Endothelial cell of hepatic sinusoid (primary cell): ENCODE measurements around the gene HBA2.
"Not testable (repeated sequence)": the region's sequence is repeated elsewhere in the genome, so short reads cannot be mapped to it uniquely, and the experiment has no call there.

Source experiments
- in situ Hi-C: cut with HindIII; loops from 2 replicates; pipeline ENCODE4 v1.10.0; 2017; ENCODE audit warnings: low sequenced_read_pairs

Gene HBA2

DNA sequence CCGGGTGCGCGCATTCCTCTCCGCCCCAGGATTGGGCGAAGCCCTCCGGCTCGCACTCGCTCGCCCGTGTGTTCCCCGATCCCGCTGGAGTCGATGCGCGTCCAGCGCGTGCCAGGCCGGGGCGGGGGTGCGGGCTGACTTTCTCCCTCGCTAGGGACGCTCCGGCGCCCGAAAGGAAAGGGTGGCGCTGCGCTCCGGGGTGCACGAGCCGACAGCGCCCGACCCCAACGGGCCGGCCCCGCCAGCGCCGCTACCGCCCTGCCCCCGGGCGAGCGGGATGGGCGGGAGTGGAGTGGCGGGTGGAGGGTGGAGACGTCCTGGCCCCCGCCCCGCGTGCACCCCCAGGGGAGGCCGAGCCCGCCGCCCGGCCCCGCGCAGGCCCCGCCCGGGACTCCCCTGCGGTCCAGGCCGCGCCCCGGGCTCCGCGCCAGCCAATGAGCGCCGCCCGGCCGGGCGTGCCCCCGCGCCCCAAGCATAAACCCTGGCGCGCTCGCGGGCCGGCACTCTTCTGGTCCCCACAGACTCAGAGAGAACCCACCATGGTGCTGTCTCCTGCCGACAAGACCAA lies at the start of gene HBA2:
HBA2 (plus strand) TSS at position 503 of the 568 bp plus-strand sequence; CDS start at position 540, 37 bp downstream.
- in situ Hi-C loops, result not testable (repeated sequence)

GRCh38 chr16:123558-124350 lies 48.9 kb upstream of the HBA2 start:
- in situ Hi-C loops, result not testable (repeated sequence)

DNA sequence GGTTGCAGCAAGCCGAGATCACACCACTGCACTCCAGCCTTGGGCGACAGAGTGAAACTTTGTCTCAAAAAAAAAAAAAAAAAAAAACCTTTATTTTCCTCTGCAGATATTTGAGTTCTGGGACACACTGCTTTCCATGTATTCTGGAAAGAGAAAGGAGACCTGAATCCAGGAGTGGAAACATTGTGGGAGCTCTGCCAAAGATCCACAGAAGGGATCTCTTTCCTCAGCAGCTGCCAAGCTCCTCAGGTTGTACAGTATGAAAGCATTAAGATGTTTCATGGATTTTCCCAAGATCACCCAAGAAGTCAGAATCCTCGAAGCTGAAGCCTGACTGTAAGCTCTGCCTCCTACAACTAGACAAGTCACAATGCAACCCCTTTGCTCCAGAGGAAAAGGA lies 47.7 kb upstream of the HBA2 start:
- in situ Hi-C loops, result no loop called here

DNA sequence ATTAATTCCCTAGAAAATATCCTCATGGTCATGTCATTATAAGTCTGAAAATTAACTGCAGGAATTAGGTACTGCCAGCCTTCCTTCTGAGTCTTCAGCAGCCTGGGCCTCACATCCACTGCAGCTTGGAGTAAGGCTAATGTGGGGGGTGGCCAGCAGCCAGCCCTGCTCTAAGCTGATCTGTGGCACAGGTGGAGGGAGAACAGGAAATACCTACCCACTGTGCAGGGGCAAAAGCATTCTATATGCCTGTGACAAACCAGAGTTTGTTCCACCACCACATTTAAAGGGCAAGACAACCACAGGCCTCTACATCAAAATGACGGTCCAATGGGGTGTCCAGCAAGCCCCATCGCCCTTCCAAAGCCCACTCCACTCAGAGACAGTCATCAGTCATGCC lies 43.6 kb upstream of the HBA2 start:
- in situ Hi-C loops, result no loop called here

GRCh38 chr16:130533-131173 lies 42.0 kb upstream of the HBA2 start:
- in situ Hi-C loops, result no loop called here

- in situ Hi-C loops, result no loop called here
Measured at GRCh38 chr16:132120-132519, 40.6 kb upstream of the HBA2 start.

DNA sequence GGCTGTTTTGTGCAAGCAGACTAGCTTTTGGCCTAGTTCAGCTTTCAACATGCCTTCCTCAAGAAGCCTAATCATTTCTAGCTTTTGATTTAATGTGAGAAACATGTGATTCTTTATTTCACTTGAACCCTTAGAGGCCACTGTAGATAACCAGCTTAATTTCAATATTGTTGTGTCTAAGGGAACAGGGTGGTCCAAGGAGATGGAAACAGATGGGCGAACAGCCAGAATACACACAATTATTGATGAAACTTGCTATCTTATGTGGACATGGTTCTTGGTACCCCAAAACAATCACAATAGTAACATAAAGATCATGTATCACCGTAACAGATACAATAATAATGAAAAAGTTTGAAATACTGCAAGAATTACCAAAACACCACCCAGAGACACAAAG lies 39.0 kb upstream of the HBA2 start:
- in situ Hi-C loops, result no loop called here

GRCh38 chr16:138049-138417 lies 34.6 kb upstream of the HBA2 start:
- in situ Hi-C loops, result no loop called here

GRCh38 chr16:140175-140857 lies 32.4 kb upstream of the HBA2 start:
- in situ Hi-C loops, result no loop called here

DNA sequence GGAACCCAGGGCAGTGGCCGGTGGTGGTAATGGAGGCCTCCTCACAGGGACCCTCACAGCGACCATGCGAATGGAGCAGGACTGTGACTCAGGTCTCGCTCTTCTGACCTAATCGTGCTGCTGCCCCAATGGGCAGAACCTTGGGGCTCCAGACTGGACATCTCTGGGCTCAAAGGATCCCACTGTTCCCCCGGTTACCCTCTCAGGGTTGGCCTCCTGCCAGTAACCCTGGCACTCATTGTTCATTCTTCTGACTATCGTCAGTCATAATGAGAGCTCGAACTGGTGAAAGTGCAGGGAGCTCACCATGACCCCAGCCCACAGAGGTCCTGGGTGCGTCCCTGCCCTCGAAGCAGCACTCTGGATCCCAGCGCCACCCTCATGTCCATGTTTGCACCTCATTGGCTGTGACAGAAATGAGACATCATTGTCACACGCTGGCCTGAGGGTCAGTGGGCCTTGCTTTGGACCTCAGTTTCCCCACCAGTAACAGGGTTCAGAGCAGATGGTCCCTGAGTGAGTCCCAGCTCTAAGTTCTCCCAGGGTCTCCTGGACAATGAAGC lies 30.2 kb upstream of the HBA2 start:
- in situ Hi-C loops, result no loop called here

DNA sequence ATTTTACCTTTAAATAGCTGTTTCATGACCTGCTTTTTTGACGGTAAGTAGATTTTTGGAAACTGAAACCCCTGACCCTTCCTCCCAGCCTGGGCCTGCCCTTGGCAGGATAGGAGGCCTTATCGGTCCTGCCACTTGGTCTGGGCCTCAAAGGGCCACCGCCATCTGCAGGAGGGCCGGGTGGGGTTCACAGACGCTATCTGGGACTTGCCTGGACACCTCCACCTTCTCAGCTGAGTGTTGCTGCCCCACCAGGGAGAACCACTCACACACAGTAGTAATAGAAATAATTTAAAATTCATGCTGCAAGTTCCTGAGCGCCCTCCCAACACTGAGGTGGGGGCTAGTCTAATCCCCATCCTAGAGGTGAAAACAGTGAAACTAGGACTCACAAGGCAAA lies 29.6 kb upstream of the HBA2 start:
- in situ Hi-C loops, result no loop called here

- in situ Hi-C loops, result no loop called here
Measured at GRCh38 chr16:143456-143855, 29.2 kb upstream of the HBA2 start.

DNA sequence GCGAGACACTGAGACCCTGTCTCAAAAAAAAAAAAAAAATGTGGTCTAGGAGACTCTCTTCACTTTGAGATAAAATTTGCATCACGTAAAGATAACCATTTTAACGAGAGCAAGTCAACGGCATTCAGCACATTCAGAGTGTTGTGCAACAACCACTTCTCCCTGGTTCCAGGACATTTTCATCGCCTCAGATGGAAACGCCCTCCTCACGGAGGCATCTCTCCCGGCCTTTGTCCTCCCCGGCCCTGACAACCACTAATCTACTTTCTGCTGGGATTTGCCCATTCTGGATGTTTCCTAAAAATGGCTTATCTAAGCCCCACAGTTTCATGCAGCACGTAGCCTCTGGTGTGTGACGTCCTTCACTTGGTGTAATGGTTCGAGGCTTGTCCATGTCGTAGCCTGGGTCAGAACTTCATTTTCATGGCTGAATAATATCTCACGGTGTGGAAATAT lies 27.9 kb upstream of the HBA2 start:
- in situ Hi-C loops, result no loop called here

- in situ Hi-C loops, result no loop called here
Measured at GRCh38 chr16:146646-147045, 26.0 kb upstream of the HBA2 start.

GRCh38 chr16:149024-149660 lies 23.5 kb upstream of the HBA2 start:
- in situ Hi-C loops, result no loop called here

DNA sequence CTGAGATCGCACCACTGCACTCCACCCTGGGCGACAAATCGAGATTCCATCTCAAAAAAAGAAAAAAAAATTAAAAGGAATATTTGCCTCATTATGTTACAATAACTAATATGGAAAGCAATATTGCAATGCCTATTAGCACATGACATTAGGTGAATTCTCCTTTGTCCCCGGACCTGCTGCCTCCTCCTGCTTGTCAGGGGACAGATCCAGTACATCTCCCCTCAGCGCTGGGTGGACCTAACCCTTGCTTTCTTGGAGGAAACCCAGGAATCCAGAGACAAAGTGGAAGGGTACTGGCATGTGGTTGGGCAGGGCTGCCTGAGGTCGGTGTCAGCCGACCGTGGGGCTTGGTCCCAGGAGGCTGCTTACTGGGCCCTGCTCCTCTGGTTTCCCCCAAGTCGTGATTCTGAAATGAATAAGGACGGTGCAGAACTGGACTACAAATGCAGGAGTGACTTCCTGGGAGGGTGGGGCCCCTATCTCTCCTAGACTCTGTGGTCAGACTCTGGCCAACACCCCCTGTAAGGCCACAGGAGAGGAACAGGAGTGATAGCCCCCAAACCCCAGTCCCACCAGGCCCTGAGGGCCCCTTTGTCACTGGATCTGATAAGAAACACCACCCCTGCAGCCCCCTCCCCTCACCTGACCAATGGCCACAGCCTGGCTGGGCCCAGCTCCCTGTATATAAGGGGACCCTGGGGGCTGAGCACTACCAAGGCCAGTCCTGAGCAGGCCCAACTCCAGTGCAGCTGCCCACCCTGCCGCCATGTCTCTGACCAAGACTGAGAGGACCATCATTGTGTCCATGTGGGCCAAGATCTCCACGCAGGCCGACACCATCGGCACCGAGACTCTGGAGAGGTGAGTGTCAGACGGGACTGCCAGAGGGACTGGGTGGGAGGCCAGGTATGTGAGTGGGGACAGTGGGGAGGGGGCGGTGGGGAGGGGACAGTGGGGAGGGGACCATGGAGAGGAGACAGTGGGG lies 20.2 kb upstream of the HBA2 start, which contains the start of gene HBZ:
HBZ (plus strand) TSS at position 504 of the 988 bp plus-strand sequence; CDS start at position 770, 266 bp downstream.
- in situ Hi-C loops, result no loop called here

- in situ Hi-C loops, result not testable (repeated sequence)
Measured at GRCh38 chr16:153129-153521, 19.6 kb upstream of the HBA2 start.

DNA sequence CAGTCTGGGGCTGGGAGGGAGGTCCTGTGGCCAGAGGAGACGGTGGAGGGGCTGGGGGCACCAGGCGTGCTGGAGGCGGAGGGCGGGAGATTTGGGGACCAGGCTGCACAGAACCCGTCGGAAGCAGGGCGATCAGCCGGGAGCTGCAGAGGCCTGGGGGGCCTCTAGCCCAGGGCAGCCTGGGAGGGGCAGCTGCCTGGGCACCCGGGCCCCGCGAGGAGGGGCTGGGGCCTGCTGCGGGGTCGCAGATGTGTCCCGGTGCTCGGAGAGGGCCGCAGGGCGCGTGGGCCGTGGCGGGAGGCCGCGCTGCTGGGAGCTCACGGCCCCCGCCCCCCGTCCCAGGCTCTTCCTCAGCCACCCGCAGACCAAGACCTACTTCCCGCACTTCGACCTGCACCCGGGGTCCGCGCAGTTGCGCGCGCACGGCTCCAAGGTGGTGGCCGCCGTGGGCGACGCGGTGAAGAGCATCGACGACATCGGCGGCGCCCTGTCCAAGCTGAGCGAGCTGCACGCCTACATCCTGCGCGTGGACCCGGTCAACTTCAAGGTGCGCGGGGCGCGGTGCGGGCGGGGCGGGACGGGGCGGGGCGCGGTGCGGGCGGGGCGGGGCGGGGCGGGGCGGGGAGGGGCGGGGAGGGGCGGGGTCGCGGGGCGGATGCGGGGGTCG lies 19.0 kb upstream of the HBA2 start:
- in situ Hi-C loops, result not testable (repeated sequence)
